ENCODE measurements around the gene C5orf52. TPM values are rescaled to one million over a fixed set of nuclear protein-coding genes. Genes with fewer than 3 reads are reported as not detected.
A peak's percentile ranks its signal among the peaks of the same experiment; 100 is the strongest.

C5orf52 gene
- total RNA-seq, 1 experiment from 2014 or later, result not detected

- Histone ChIP-seq H3K4me2 (ENCODE audit: low read depth, low read length, poor library complexity, severe bottlenecking) (peak overlapping the region; percentile 73), H3K9me2 (replicated peaks; ENCODE audit: insufficient read depth, low read length) (no peaks in the 10 kb centered on the region), H3K9me3 (ENCODE audit: low read length) (no peaks in the 10 kb centered on the region), H4K20me1 (ENCODE audit: insufficient read depth, low read depth, low read length) (no peaks in the 10 kb centered on the region), H3K79me2 (ENCODE audit: low read length) (no peaks in the 10 kb centered on the region), H3K27ac (ENCODE audit: low read length) (no peak overlapping the region), H3K4me1 (ENCODE audit: low read length) (peaks cover 15% of the 10 kb centered on the region), H3K36me3 (ENCODE audit: insufficient read depth, low read length) (no peaks in the 10 kb centered on the region), H3K27me3 (ENCODE audit: low read length) (no peaks in the 10 kb centered on the region; the same call in 1 of the 2 replicates), H2AFZ (ENCODE audit: low read length) (no peak overlapping the region), H3K4me3 (ENCODE audit: low read length) (no peak overlapping the region), H3K9ac (ENCODE audit: low read length) (no peak overlapping the region; the same call in 1 of the 2 replicates)
- no peak for DNase-seq
Measured at GRCh38 chr5:157650991-157651611, 20.2 kb upstream of the C5orf52 start.

- H4K20me1 ChIP-seq (ENCODE audit: insufficient read depth, low read depth, low read length), result no peaks in the 10 kb centered on the region
- no peaks in the 10 kb centered on the region for H3K36me3 ChIP-seq (ENCODE audit: insufficient read depth, low read length)
- H3K79me2 ChIP-seq (ENCODE audit: low read length), result no peaks in the 10 kb centered on the region
- H2AFZ ChIP-seq (ENCODE audit: low read length), result peak overlapping the region; percentile 94
- no peaks in the 10 kb centered on the region for H3K9me3 ChIP-seq (ENCODE audit: low read length)
- H3K4me3 ChIP-seq (ENCODE audit: low read length), result peak overlapping the region; percentile 56; the same call in 1 of the 2 replicates
- H3K4me1 ChIP-seq (ENCODE audit: low read length), result peaks cover 9% of the 10 kb centered on the region
- DNase-seq, result peak; percentile 93
- H3K9ac ChIP-seq (ENCODE audit: low read length), result peak overlapping the region; percentile 50
- no peak overlapping the region for H3K27ac ChIP-seq (ENCODE audit: low read length)
- H3K9me2 ChIP-seq (replicated peaks; ENCODE audit: insufficient read depth, low read length), result no peaks in the 10 kb centered on the region
- peak overlapping the region; percentile 73 for H3K4me2 ChIP-seq (ENCODE audit: low read depth, low read length, poor library complexity, severe bottlenecking)
- no peaks in the 10 kb centered on the region; the same call in 1 of the 2 replicates for H3K27me3 ChIP-seq (ENCODE audit: low read length)
Measured at GRCh38 chr5:157651623-157652376, 19.5 kb upstream of the C5orf52 start.

GRCh38 chr5:157652377-157652692 lies 19.0 kb upstream of the C5orf52 start, which contains the start of gene SOX30:
TSS of gene SOX30 (minus strand) at chr5:157652438. CDS start at chr5:157652078, 360 bp downstream.
- H3K9me2 ChIP-seq (replicated peaks; ENCODE audit: insufficient read depth, low read length), result no peaks in the 10 kb centered on the region
- H3K36me3 ChIP-seq (ENCODE audit: insufficient read depth, low read length), result no peaks in the 10 kb centered on the region
- no peaks in the 10 kb centered on the region for H4K20me1 ChIP-seq (ENCODE audit: insufficient read depth, low read depth, low read length)
- H3K9ac ChIP-seq (ENCODE audit: low read length), result peak within 1 kb of the TSS; percentile 50
- peak within 1 kb of the TSS; percentile 56; the same call in 1 of the 2 replicates for H3K4me3 ChIP-seq (ENCODE audit: low read length)
- peaks cover 9% of the 10 kb centered on the region for H3K4me1 ChIP-seq (ENCODE audit: low read length)
- peak within 1 kb of the TSS; percentile 94 for H2AFZ ChIP-seq (ENCODE audit: low read length)
- no peak for DNase-seq
- peak within 1 kb of the TSS; percentile 73 for H3K4me2 ChIP-seq (ENCODE audit: low read depth, low read length, poor library complexity, severe bottlenecking)
- H3K27ac ChIP-seq (ENCODE audit: low read length), result no peak within 1 kb of the TSS
- H3K27me3 ChIP-seq (ENCODE audit: low read length), result no peaks in the 10 kb centered on the region; the same call in 1 of the 2 replicates
- no peaks in the 10 kb centered on the region for H3K79me2 ChIP-seq (ENCODE audit: low read length)
- no peaks in the 10 kb centered on the region for H3K9me3 ChIP-seq (ENCODE audit: low read length)

- Histone ChIP-seq H3K9me2 (replicated peaks; ENCODE audit: insufficient read depth, low read length) (no peaks in the 10 kb centered on the region), H3K4me1 (ENCODE audit: low read length) (no peaks in the 10 kb centered on the region), H3K4me2 (ENCODE audit: low read depth, low read length, poor library complexity, severe bottlenecking) (no peak overlapping the region), H3K9ac (ENCODE audit: low read length) (no peak overlapping the region), H3K79me2 (ENCODE audit: low read length) (no peaks in the 10 kb centered on the region), H4K20me1 (ENCODE audit: insufficient read depth, low read depth, low read length) (no peaks in the 10 kb centered on the region), H3K9me3 (ENCODE audit: low read length) (peaks cover 2% of the 10 kb centered on the region; the same call in 1 of the 2 replicates), H2AFZ (ENCODE audit: low read length) (no peak overlapping the region), H3K4me3 (ENCODE audit: low read length) (no peak overlapping the region), H3K36me3 (ENCODE audit: insufficient read depth, low read length) (no peaks in the 10 kb centered on the region), H3K27me3 (ENCODE audit: low read length) (no peaks in the 10 kb centered on the region; the same call in 1 of the 2 replicates), H3K27ac (ENCODE audit: low read length) (no peak overlapping the region)
- no peak for DNase-seq
Measured at GRCh38 chr5:157657516-157657915, 13.8 kb upstream of the C5orf52 start.

GRCh38 chr5:157658893-157659292 lies 12.4 kb upstream of the C5orf52 start:
- no peaks in the 10 kb centered on the region for H4K20me1 ChIP-seq (ENCODE audit: insufficient read depth, low read depth, low read length)
- no peak overlapping the region for H3K27ac ChIP-seq (ENCODE audit: low read length)
- no peaks in the 10 kb centered on the region for H3K27me3 ChIP-seq (ENCODE audit: low read length)
- peaks cover 2% of the 10 kb centered on the region; the same call in 1 of the 2 replicates for H3K9me3 ChIP-seq (ENCODE audit: low read length)
- no peak for DNase-seq
- no peaks in the 10 kb centered on the region for H3K4me1 ChIP-seq (ENCODE audit: low read length)
- H3K79me2 ChIP-seq (ENCODE audit: low read length), result no peaks in the 10 kb centered on the region
- H3K4me2 ChIP-seq (ENCODE audit: low read depth, low read length, poor library complexity, severe bottlenecking), result no peak overlapping the region
- no peaks in the 10 kb centered on the region for H3K9me2 ChIP-seq (replicated peaks; ENCODE audit: insufficient read depth, low read length)
- H3K4me3 ChIP-seq (ENCODE audit: low read length), result no peak overlapping the region
- no peak overlapping the region for H2AFZ ChIP-seq (ENCODE audit: low read length)
- no peak overlapping the region for H3K9ac ChIP-seq (ENCODE audit: low read length)
- H3K36me3 ChIP-seq (ENCODE audit: insufficient read depth, low read length), result no peaks in the 10 kb centered on the region

- Histone ChIP-seq H3K27ac (ENCODE audit: low read length) (no peak overlapping the region), H2AFZ (ENCODE audit: low read length) (no peak overlapping the region), H3K27me3 (ENCODE audit: low read length) (no peaks in the 10 kb centered on the region)
Measured at GRCh38 chr5:157659868-157660660, 11.3 kb upstream of the C5orf52 start.

GRCh38 chr5:157665467-157666070 lies 5.8 kb upstream of the C5orf52 start:
- no peaks in the 10 kb centered on the region for H3K9me3 ChIP-seq (ENCODE audit: low read length)
- DNase-seq, result no peak
- H3K27ac ChIP-seq (ENCODE audit: low read length), result no peak overlapping the region
- no peak overlapping the region for H3K9ac ChIP-seq (ENCODE audit: low read length)
- no peak overlapping the region for H2AFZ ChIP-seq (ENCODE audit: low read length)
- H3K79me2 ChIP-seq (ENCODE audit: low read length), result no peaks in the 10 kb centered on the region
- H3K4me1 ChIP-seq (ENCODE audit: low read length), result no peaks in the 10 kb centered on the region
- no peaks in the 10 kb centered on the region for H3K36me3 ChIP-seq (ENCODE audit: insufficient read depth, low read length)
- no peaks in the 10 kb centered on the region for H4K20me1 ChIP-seq (ENCODE audit: insufficient read depth, low read depth, low read length)
- H3K4me3 ChIP-seq (ENCODE audit: low read length), result no peak overlapping the region
- H3K9me2 ChIP-seq (replicated peaks; ENCODE audit: insufficient read depth, low read length), result no peaks in the 10 kb centered on the region
- H3K27me3 ChIP-seq (ENCODE audit: low read length), result no peaks in the 10 kb centered on the region
- no peak overlapping the region for H3K4me2 ChIP-seq (ENCODE audit: low read depth, low read length, poor library complexity, severe bottlenecking)

More at GRCh38 chr5:157659868-157660660, 11.3 kb upstream of the C5orf52 start:
- no peaks in the 10 kb centered on the region for H3K4me1 ChIP-seq (ENCODE audit: low read length)
- no peak for DNase-seq
- H3K36me3 ChIP-seq (ENCODE audit: insufficient read depth, low read length), result no peaks in the 10 kb centered on the region
- H3K9ac ChIP-seq (ENCODE audit: low read length), result no peak overlapping the region
- peaks cover 2% of the 10 kb centered on the region; the same call in 1 of the 2 replicates for H3K9me3 ChIP-seq (ENCODE audit: low read length)
- H3K4me2 ChIP-seq (ENCODE audit: low read depth, low read length, poor library complexity, severe bottlenecking), result no peak overlapping the region
- H3K4me3 ChIP-seq (ENCODE audit: low read length), result no peak overlapping the region
- no peaks in the 10 kb centered on the region for H3K9me2 ChIP-seq (replicated peaks; ENCODE audit: insufficient read depth, low read length)
- H4K20me1 ChIP-seq (ENCODE audit: insufficient read depth, low read depth, low read length), result no peaks in the 10 kb centered on the region
- no peaks in the 10 kb centered on the region for H3K79me2 ChIP-seq (ENCODE audit: low read length)

All from Karpas-422 (cell line).